Hematopoietic multipotent progenitor cell (in vitro differentiated cells): ENCODE results near the gene PGP. TPM values are rescaled to one million over a fixed set of nuclear protein-coding genes. Genes with fewer than 3 reads are reported as not detected.
"Not testable (repeated sequence)": the region's sequence is repeated elsewhere in the genome, so short reads cannot be mapped to it uniquely, and the experiment has no call there.

ENCODE experiments used
- DNase-seq, 3 donors: peaks; one replicate each; pipeline ENCODE4 v3.0.0-alpha.2; 2011 to 2015; ENCODE audit warnings: low read depth in 2 of 3, low spot score in 2 of 3
- total RNA-seq: library from RNA; depleted of rRNA; stranded (reverse); fragments of >200 nt; gene quantifications from one replicate; pipeline ENCODE4 v1.2.3, GENCODE V29; 2012

The PGP gene
- total RNA-seq, 1 donor = 12.9 TPM

DNA sequence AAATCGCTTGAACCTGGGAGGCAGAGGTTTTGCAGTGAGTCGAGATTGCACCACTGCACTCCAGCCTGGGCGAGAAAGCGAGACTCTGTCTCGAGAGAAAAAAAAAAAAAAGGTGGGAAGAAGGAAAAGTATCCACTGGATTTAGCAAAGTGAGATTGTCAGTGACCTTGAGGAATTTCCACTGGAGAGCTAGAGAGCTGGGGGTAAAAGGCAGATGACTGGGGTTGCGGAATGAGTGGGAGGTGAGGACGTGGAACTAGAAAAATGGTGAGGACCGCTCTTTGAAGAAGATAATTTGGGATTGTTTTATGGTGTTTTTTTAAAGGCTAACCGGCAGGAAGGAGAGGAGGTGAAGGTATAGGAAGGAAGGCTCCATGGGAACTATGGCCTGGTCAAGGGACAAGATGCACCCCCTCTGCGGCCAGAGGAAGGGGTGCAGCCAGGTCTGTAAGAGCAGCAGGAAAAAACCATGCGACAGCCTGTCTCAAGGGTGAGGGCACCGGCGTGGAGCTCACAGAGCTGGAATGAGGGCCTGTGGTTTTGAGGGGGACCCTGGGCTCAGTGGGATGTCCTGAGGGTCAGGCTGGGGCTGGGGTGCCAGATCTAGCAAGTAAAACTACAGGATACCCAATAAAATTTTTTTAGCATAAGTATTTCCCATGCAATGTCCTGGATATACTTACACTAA, 10.1 kb downstream of the PGP start:
- DNase-seq = no peak

DNA sequence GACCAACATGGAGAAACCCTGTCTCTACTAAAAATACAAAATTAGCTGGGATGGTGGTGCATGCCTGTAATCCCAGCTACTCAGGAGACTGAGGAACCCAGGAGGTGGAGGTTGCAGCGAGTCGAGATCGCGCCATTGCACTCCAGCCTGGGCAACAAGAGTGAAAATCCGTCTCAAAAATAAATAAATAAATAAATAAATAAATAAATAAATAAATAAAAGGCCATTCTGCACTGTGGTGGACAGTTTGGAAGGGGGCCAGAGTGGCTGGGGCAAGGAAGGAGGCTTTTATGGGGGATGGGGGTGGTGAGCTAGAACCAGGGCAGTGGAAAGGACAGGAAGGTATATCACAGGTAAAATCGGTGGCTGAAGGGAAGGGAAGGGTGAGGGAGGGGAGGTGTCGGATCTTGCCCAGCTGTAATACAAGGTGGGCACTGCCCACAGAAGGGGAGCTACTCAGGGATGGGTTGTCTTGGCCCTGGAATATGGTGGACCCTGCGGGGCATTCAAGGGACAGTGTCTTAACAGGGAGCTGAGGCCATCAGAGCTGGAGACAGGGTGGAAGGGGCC, 11.4 kb downstream of the PGP start:
- not testable (repeated sequence) for DNase-seq

DNA sequence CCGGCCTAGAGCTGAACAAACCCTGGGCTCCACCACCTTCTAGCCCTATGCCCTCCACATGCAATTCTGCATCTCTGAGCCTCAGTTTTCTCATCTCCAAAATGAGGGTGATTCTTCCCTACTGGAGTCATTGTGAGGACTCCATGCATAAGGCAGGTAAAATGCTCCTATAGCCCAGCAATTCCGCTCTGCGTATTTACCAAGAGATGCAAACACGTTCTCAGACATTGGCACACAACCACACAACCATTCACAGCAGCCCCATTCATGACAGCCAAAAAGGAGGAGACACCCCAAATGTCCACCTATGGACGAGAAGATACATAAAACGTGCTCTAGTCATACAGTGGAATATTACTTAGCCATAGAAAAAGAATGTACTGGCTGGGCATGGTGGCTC, 14.3 kb downstream of the PGP start:
- no peak for DNase-seq

DNA sequence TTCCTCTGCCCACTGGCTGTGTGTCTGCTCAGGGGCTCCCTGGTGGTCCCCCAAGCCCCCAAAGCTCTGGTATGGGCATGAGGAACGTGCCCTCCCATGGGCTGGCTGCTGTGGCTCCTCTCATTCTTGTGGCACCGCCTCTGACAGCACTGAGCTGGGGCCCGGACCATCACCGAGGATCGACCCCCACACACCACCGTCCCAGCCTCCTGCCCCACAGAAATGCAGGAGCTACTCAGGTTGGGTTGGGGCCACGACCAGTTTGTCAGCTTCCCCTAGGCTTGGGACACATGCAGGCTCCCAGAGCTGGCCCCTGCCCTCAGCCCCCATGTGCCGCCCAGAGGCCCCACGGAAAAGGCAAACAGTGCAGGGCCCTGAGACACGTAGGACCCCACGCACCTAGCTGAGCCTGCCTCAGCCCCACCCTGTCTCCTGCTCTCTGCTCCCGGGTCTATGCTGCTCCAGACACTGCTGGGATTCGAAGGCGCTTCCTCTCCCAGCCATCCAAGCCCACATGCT, 15.0 kb downstream of the PGP start:
- no peak for DNase-seq

DNA sequence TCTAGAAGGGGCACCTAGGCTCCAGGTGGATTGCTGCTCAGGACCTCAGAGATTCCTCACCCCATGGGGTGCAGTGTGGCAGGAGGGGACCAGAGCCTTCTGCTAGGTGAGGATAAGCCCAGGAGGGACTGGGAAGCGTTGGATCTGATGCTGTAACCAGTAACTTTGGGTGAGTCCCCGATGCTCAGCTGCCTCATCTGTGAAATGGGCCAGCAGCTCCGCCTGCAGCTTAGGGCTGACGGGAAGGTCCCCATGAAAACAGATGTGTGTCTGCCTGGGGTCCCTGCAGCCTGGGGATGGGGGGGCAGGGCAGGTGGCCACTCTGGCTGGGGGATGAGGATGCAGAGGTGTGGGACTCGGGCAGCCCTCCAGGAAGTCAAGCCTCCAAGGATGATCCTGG, 15.5 kb downstream of the PGP start:
- no peak for DNase-seq

DNA sequence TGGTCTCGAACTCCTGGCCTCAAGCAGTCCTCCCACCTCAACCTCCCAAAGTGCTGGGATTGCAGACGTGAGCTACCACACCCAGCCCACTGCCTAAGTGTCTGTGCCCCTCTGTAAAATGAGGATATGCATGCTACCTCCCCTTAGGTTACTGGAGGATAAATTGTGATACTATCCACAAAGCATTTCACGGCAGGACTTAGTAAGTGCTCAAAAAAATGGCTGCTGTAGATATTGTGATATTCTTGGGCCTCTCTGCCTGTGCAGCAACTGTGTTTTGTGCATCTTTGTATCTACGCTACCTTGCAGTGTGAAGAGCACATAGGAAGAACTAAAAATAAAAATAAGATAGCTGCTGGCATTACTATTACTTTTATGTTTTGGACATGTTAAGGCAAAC, 16.4 kb downstream of the PGP start:
- no peak for DNase-seq

DNA sequence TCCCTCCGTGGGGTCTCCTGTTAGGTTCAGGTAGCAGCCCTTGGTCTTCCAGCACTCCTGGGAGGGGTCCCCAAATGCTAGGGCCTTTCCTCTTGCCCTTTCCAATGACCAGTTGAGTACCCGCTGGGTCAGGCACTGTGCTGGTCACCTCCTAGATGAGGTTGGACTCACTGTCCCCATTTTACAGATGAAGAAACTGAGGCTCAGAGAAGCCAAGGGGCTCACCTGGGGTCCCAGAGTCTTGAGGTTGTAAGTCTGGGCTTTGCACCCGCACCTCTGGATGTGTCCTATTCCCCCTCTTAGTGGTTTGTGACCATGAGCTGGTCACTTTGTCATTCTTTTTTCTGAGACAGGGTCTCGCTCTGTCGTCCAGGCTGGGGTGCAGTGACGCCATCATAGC, 16.9 kb downstream of the PGP start:
- DNase-seq = no peak

DNA sequence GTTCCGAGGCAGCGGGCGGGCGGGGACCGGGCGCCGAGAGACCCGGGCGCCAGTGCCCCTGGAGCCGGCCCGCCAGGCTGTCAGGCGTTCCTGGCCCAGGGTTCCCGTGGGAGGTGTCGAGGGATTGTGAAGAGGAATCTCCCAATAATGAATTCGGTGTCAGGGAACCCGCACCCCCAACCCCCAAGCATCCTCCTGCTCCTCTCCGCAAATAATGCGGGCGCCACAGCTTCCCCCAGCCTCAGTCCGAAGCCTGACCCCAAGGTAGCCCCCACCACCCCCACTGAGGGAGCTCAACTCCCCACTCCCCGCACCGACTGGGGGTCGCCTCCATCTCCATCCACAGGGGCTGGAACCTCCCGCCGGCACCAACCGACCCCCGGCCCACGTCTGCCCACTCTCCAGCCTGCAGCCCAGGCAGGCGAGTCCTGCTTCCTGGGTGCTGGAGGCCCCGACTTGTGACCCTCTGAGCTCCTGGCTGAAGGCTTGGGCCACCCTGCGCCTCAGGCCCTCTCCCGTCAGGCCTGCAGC, 17.6 kb downstream of the PGP start:
- DNase-seq = no peak

DNA sequence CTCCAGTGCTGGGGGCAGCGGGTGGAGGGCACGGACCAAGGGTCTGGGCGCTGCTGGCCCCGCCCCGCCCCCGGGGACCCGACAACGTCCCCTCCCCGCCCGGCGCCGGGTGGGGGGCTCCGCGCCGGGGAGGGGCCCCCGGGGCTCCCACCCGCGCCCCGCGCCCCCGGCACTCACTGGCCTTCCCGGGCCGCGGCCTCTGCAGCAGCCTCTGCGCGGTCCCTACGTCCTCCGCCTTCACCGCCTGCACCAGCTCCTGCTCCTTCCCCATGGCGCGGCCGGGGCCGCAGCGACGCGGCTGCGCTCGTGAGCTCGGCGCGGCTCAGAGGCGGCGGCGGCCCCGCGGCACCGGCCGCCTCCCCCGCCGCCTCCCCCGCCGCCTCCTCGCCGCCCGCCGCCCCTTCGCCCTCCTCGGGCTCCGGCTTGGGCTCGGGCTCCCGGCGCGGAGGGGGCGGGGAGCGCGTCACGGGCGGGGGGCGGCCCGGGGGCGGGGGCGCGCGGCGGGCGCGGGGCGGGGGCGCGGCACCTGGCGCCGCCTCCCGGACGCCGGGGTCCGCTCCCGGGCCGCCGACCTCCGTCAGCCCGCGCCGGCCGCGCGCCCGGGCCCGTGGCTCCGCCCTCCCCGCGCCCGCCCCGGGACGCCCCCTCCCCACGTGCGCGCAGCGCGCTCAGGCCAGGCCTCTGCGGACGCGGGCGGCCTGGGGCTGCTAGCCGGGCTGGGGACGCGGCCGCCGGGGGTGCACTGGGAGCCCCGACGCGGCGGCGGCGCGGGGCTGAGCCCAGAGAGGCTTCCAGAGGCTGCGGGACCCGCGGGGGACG, 18.3 kb downstream of the PGP start, which contains the start of gene CASKIN1:
TSS of gene CASKIN1 (minus strand) at position 444 of the 819 bp plus-strand sequence. CDS start at position 271, 173 bp downstream.
- DNase-seq = peak in 2 of 3 donors; percentile 32 to 43

DNA sequence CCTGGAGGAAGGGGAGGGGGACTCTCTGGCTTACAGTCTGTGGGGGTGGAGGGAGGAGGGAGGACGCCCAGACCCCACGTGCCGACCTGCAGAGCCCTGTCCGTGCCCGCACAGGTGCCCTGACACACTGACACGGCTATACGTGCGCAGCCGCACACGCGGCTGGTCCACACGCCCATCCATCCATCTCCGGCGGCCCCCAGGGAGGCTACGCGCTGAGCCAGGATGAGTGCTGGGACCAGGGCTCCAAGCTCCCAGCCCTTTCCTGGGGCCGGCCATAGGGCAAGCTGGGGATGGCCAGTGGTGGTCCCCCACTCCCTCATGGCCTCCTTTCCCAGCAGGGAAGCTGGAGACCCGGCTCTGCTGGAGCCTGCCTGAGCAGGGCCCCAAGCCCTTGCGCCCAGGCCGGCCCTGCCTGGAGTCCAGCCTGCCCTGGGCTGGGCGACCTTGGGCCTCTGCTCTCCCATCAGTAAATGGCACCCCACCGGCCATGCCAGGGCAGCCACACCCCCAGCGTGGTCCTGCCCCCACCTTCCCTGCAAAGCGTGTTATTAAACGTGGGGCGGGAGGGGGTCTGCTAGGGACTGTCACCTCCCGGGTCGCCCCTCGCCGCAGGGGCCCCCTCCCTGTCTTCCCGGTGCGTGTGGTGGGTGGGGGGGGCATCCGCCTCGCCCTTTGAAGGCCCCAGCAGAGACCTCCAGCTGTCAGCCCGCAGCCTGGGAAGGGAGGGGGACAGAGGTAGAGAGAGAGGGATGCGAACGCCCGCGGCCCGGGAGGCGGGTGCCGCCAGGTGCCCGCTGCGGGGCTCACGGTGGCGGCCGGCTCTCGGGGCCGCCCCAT, 19.1 kb downstream of the PGP start:
- DNase-seq = no peak

DNA sequence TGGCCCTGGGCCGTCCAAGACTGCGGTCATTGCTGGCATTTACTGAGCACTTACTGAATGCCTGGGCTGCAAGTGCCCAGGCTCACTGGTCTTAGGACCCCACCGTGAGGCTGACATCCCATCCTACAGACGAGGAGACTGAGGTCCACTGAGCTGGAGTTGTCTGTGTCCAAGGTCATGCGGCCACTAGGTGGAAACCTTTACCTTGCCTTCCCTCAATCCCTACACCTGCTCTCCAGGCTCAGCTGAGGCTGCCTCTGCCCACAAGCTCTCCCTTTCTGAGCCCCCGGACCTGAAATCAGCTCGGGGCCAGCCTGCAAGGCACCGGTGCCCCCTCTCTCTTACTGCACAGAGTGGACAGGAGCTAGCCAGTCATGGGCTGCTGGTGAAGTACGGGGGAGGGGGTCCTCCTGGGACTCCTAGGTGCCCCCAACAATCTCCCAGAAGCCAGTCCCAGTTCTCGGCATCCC, 19.8 kb downstream of the PGP start:
- DNase-seq = peak; percentile 29 to 58 (median 40)

DNA sequence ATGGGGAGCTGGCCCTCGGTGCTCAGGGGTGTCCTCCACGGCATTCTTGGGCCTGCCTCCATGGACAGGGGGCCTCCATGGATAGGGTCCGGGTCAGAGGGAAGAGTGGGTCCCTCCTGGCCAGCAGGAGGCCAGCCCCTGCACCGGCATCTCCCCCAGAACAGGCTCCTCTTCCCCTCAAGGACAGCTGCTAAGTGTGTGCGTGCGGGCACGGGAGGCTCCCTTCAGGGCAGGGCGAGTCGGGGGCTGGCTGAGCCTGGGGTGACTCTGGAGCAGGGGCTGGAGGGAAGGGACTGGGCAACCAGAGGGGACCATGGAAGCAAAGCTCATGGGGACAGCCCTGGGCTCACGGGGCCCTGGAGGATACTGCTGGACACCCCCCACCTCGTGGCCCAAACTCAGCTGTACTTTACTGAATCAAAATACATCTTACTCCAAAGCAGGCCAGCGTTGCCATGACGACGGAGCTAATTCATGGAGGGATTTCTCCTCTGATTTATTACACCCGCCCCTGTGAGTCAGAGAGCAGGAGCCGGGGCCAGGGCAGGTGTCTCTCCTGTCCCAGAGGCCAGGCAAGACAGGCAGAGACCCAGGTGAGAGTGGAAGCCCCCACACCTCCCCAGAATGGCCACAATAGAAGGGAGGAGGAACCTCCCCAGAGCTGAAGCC, 20.3 kb downstream of the PGP start:
- DNase-seq = peak in 2 of 3 donors; percentile 39 to 41

DNA sequence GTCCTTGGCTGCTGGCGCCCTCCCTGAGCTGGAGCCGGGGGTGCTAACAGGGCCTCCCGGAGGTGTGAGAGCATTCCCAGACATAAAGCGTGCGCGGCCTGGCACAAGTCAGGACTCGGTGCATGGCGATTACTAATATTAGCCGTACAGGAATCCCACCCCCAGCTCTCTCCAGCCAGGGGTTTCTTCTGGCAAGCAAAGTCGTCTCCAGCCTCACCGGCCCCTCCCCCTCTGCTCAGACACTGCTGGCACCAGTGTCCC, 23.3 kb downstream of the PGP start:
- DNase-seq = no peak

DNA sequence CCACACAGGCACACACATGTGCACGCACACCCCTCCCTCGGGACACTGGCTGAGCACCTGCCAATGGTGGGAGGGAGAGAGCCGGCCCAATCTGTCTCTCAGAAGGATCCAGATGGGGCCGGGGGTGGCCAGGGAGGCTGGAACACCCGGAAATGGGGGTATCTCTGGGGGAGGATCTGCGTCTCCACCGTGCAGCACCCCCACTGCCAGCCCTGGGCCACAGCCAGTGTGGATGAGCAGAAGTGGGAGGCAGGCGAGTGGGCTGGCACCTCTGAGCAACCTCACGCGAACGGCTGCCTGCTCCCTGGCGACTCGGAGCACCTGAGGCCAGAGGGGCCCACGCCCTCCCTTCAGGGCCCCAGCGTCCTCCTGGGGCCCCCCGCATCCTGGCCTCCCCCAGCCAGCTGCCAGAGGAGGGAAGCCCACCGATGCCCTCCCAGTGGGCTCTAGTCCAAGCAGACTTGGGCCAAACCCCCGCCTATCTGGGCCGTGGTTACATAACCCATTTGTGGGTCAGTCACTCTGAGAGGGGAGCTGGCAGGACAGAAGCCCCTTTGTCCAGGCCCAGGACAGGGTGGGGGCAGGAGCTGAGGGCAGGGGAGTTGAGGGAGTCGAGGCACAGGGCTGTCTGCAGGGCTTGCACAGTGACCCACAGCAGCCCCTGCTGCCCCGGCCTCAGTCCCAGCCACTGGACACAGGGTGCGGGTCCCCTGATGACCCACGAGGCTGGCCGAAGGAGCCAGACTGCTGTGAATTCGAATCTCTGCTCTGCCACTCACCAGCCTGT, 23.8 kb downstream of the PGP start:
- no peak for DNase-seq

DNA sequence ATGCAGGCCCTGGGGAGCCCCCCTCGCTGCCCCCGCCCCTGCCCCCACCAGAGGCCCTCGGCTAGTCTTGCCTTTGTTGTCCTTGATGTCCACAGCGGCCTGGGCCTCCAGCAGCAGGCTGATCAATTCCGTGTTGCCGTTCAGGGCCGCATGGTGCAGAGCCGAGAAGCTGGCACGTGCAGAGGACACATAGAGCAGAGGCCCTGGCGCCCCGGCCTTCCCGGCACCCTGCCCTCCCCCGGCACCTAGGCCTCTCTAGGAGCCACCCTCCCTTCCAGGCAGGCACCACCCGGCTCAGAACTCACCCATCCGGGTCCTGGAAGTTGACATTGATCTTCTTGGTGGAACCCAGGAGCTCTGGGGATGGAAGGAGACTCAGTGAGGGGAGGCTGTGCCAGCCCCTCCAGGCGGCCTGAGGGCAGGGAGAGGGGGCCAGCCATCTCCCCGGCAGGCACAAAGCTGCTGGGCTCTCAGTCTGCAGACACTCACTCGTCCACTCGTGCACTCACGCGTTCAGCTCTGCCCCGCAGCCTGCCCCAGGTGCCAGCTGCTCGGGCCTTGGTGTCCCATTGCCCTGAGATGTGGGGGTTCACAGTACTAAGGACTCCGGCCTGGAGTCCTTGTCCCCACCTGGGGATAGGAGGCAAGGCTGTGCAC, 24.5 kb downstream of the PGP start:
- no peak for DNase-seq

DNA sequence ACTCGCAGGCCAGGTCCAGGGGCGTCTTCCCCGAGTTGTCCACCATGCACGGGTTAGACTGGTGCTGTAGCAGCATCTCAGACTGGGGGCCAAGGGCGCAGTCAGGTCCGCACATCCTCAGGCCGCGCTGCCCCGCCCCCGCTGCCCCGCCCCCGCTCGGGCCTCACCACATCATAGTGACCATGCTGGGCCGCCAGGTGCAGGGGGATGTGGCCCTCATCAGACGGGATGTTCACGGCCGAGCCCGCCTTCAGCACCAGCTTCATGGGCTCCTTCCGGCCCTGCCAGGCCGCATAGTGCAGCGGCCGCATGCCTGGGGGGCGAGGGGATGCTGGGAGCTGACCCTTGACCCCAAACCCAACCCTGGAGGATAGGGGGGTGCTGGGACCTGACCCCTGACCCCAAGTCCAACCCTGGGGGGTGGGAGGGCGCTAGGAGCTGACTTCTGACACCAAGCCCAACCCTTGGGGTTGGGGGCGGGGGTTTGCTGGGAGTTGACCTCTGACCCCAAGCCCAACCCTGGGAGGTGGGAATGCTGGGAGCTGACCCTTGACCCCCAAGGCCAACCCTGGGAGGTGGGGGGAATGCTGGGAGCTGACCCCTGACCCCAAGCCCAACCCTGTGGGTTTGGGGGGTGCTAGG, 25.3 kb downstream of the PGP start:
- no peak for DNase-seq

DNA sequence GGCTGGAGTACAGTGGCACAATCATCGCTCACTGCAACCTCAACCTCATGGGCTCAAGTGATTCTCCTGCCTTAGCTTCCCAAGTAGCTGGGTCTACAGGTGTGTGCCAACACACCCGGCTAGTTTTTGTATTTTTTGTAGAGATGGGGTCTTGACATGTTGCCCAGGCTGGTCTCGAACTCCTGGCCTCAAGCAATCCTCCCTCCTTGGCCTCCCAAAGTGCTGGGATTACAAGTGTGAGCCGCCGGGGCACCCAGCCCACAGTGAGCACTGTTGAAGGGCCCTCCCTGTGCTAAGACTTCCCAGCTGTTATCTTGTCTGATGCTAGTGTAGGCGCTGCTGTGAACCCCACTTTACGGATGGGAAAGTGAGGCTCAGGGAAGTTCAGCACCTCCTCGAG, 26.2 kb downstream of the PGP start:
- no peak for DNase-seq

DNA sequence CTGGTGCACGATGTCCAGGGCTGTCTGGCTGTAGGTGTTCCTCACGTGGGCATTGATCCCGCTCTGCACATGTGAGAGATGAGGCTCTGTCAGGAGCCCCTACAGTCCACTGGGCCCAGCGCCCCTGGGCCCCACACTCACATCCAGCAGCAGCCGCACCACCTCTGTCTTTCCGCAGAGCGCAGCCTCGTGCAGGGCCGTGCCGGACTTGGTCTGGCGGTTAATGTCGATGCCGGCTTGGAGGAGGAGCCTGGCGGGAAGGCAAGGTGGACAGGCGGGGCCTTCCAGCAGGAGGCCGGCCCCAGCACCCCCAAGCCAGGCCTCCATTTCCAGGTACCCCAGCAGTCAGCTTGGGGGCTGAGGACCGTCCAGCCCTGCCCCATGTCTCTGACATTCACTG, 27.4 kb downstream of the PGP start:
- DNase-seq = no peak
